ENCODE measurements around the gene AFMID. TPM values are rescaled to one million over a fixed set of nuclear protein-coding genes. Genes with fewer than 3 reads are reported as not detected.

Gene AFMID
- total RNA-seq, 1 experiment from 2014 or later: 45.1 TPM

GRCh38 chr17:78219396-78220150, 32.4 kb downstream of the AFMID start:
- H3K4me3 Mint-ChIP-seq: peak overlapping the region; percentile 21
- ATAC-seq: peak; percentile 85
- peaks cover 58% of the 10 kb centered on the region for H3K36me3 Mint-ChIP-seq
- H3K27ac Mint-ChIP-seq: peak overlapping the region; percentile 93
- no peaks in the 10 kb centered on the region for H3K27me3 Mint-ChIP-seq (ENCODE audit: low read depth)
- ChIA-PET POLR2A (interaction anchor here (0.6 to 1.4 kb wide), 2 partner anchors 33 to 174 kb away, joined by 3 to 4 read pairs; partner anchors contain the start of gene TK1), CTCF (interaction anchor here (0.6 to 3.7 kb wide), 6 partner anchors 13 to 335 kb away, joined by 3 to 20 read pairs (median 4); partner anchors contain the start of genes AFMID and TK1)
- no peaks in the 10 kb centered on the region for H3K9me3 Mint-ChIP-seq
- TF ChIP-seq FOXK1 (CRISPR knock-in tag; IDR thresholded peaks at IDR 0.05): no peak
- no peak for TF ChIP-seq ZNF281 (CRISPR knock-in tag; IDR thresholded peaks at IDR 0.05)
- no peak for TF ChIP-seq FOXP4 (CRISPR knock-in tag; IDR thresholded peaks at IDR 0.05)
- no peak for TF ChIP-seq ZNF121 (CRISPR knock-in tag; IDR thresholded peaks at IDR 0.05)
- TF ChIP-seq RELA (CRISPR knock-in tag; IDR thresholded peaks at IDR 0.05; ENCODE audit: borderline replicate concordance): no peak
- TF ChIP-seq EMX1 (CRISPR knock-in tag; IDR thresholded peaks at IDR 0.05): no peak
- DNase-seq (ENCODE audit: low spot score): peak; percentile 69
- peaks cover 24% of the 10 kb centered on the region for H3K4me1 Mint-ChIP-seq

- H3K9me3 Mint-ChIP-seq: no peaks in the 10 kb centered on the region
Measured at GRCh38 chr17:78223061-78223460, 35.9 kb downstream of the AFMID start.

DNA sequence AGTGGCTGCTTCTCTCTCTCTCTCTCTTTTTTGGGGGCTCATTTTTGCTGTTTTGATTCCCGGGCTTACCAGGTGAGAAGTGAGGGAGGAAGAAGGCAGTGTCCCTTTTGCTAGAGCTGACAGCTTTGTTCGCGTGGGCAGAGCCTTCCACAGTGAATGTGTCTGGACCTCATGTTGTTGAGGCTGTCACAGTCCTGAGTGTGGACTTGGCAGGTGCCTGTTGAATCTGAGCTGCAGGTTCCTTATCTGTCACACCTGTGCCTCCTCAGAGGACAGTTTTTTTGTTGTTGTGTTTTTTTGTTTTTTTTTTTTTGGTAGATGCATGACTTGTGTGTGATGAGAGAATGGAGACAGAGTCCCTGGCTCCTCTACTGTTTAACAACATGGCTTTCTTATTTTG, 36.6 kb downstream of the AFMID start:
- Mint-ChIP-seq H3K4me1 (peaks cover 13% of the 10 kb centered on the region), H3K9me3 (no peaks in the 10 kb centered on the region), H3K4me3 (no peak overlapping the region), H3K27me3 (ENCODE audit: low read depth) (no peaks in the 10 kb centered on the region), H3K27ac (no peak overlapping the region), H3K36me3 (peaks cover 45% of the 10 kb centered on the region)
- ChIA-PET CTCF (interaction anchor here (1.2 to 1.6 kb wide), 2 partner anchors 27 to 37 kb away, joined by 3 read pairs; no protein-coding TSS in a partner anchor), POLR2A (no interaction called here)
- no peak for ATAC-seq
- DNase-seq (ENCODE audit: low spot score): no peak
- TF ChIP-seq, protein P1, sequence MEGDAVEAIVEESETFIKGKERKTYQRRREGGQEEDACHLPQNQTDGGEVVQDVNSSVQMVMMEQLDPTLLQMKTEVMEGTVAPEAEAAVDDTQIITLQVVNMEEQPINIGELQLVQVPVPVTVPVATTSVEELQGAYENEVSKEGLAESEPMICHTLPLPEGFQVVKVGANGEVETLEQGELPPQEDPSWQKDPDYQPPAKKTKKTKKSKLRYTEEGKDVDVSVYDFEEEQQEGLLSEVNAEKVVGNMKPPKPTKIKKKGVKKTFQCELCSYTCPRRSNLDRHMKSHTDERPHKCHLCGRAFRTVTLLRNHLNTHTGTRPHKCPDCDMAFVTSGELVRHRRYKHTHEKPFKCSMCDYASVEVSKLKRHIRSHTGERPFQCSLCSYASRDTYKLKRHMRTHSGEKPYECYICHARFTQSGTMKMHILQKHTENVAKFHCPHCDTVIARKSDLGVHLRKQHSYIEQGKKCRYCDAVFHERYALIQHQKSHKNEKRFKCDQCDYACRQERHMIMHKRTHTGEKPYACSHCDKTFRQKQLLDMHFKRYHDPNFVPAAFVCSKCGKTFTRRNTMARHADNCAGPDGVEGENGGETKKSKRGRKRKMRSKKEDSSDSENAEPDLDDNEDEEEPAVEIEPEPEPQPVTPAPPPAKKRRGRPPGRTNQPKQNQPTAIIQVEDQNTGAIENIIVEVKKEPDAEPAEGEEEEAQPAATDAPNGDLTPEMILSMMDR (IDR thresholded peaks at IDR 0.05): no peak
- TF ChIP-seq NFATC4 (CRISPR knock-in tag; IDR thresholded peaks at IDR 0.05): no peak
- TF ChIP-seq, protein P2, sequence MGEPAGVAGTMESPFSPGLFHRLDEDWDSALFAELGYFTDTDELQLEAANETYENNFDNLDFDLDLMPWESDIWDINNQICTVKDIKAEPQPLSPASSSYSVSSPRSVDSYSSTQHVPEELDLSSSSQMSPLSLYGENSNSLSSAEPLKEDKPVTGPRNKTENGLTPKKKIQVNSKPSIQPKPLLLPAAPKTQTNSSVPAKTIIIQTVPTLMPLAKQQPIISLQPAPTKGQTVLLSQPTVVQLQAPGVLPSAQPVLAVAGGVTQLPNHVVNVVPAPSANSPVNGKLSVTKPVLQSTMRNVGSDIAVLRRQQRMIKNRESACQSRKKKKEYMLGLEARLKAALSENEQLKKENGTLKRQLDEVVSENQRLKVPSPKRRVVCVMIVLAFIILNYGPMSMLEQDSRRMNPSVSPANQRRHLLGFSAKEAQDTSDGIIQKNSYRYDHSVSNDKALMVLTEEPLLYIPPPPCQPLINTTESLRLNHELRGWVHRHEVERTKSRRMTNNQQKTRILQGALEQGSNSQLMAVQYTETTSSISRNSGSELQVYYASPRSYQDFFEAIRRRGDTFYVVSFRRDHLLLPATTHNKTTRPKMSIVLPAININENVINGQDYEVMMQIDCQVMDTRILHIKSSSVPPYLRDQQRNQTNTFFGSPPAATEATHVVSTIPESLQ (CRISPR knock-in tag; IDR thresholded peaks at IDR 0.05): no peak
- TF ChIP-seq RORB (CRISPR knock-in tag; IDR thresholded peaks at IDR 0.05): no peak
- TF ChIP-seq ESRRA (CRISPR knock-in tag; IDR thresholded peaks at IDR 0.05; ENCODE audit: borderline replicate concordance): no peak
- TF ChIP-seq ZNF219 (CRISPR knock-in tag; IDR thresholded peaks at IDR 0.05; ENCODE audit: borderline replicate concordance): no peak
- no peak for TF ChIP-seq FOXJ3 (CRISPR knock-in tag; IDR thresholded peaks at IDR 0.05; ENCODE audit: borderline replicate concordance)
- TF ChIP-seq NFE2L1 (CRISPR knock-in tag; IDR thresholded peaks at IDR 0.05): no peak
- no peak for TF ChIP-seq EMX1 (CRISPR knock-in tag; IDR thresholded peaks at IDR 0.05)
- TF ChIP-seq ZNF532 (CRISPR knock-in tag; IDR thresholded peaks at IDR 0.05; ENCODE audit: borderline replicate concordance): no peak

More at GRCh38 chr17:78223061-78223460, 35.9 kb downstream of the AFMID start:
- no peak for ATAC-seq
- peaks cover 15% of the 10 kb centered on the region for H3K4me1 Mint-ChIP-seq
- H3K36me3 Mint-ChIP-seq: peaks cover 48% of the 10 kb centered on the region
- CTCF ChIA-PET: interaction anchor here (1.2 to 1.6 kb wide), 2 partner anchors 28 to 37 kb away, joined by 3 read pairs; no protein-coding TSS in a partner anchor
- TF ChIP-seq, protein P3, sequence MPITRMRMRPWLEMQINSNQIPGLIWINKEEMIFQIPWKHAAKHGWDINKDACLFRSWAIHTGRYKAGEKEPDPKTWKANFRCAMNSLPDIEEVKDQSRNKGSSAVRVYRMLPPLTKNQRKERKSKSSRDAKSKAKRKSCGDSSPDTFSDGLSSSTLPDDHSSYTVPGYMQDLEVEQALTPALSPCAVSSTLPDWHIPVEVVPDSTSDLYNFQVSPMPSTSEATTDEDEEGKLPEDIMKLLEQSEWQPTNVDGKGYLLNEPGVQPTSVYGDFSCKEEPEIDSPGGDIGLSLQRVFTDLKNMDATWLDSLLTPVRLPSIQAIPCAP (CRISPR knock-in tag; IDR thresholded peaks at IDR 0.05): no peak
- TF ChIP-seq RORB (CRISPR knock-in tag; IDR thresholded peaks at IDR 0.05) (no peak), SMAD3 (CRISPR knock-in tag; IDR thresholded peaks at IDR 0.05; ENCODE audit: borderline replicate concordance) (no peak)
- POLR2A ChIA-PET: interaction anchor here (0.8 kb wide), 1 partner anchor 36 kb away, joined by 3 read pairs; the partner anchor contains the start of genes AFMID and TK1
- H3K27ac Mint-ChIP-seq: no peak overlapping the region
- no peak for DNase-seq (ENCODE audit: low spot score)
- no peak overlapping the region for H3K4me3 Mint-ChIP-seq
- no peaks in the 10 kb centered on the region for H3K27me3 Mint-ChIP-seq (ENCODE audit: low read depth)
